Common myeloid progenitor, CD34-positive (primary cell): ENCODE data around the gene KARS1.

Source experiments
- CTCF ChIA-PET: fragments of 350-600 bp; sonication (Branson Sonifier 250); formaldehyde crosslinking; loops from one replicate; lab custom pipeline; 2021; ENCODE audit warnings: antibody characterized with exemption; lab: Charles Lee
- POLR2A ChIA-PET: fragments of 350-600 bp; sonication (Branson Sonifier 250); formaldehyde crosslinking; loops from one replicate; lab custom pipeline; 2021; ENCODE audit warnings: antibody characterized with exemption; lab: Charles Lee
- DNase-seq, 3 donors: peaks; one replicate each; pipeline versions ENCODE4 v3.0.0 to v3.0.0-alpha.2; 2013
- H3K27ac ChIP-seq, 2 experiments: 1 replicate in 1 of 2; 2 replicates in 1 of 2; pipeline ENCODE4 v1.7.0; 2013; ENCODE audit warnings: inconsistent platforms in 2 of 2, low read length in 2 of 2, mild to moderate bottlenecking in 2 of 2, low read depth in 1 of 2, moderate library complexity in 1 of 2; ENCODE audit not compliant: severe bottlenecking in 2 of 2, insufficient read depth in 1 of 2, poor library complexity in 1 of 2
- H3K27me3 ChIP-seq, 5 experiments: replicated peaks in 2 of 5; 1 replicate in 3 of 5; 2 replicates in 2 of 5; pipeline versions ENCODE4 v1.6.1 to v1.7.0; 2013; ENCODE audit warnings: low read length in 4 of 5, mild to moderate bottlenecking in 2 of 5, moderate library complexity in 2 of 5, inconsistent platforms in 1 of 5; ENCODE audit not compliant: insufficient read depth in 5 of 5, control insufficient read depth in 4 of 5
- H3K36me3 ChIP-seq, 4 experiments: 1 replicate in 2 of 4; 2 replicates in 2 of 4; pipeline versions ENCODE4 v1.6.1 to v1.7.0; 2013; ENCODE audit warnings: low read length in 3 of 4, control low read depth in 1 of 4, mild to moderate bottlenecking in 1 of 4; ENCODE audit not compliant: control insufficient read depth in 4 of 4, insufficient read depth in 4 of 4
- H3K4me1 ChIP-seq, 4 experiments: 1 replicate in 3 of 4; 2 replicates in 1 of 4; pipeline versions ENCODE4 v1.6.1 to v1.7.1; 2013; ENCODE audit warnings: low read length in 3 of 4, mild to moderate bottlenecking in 3 of 4, control low read depth in 1 of 4, inconsistent platforms in 1 of 4, moderate library complexity in 1 of 4; ENCODE audit not compliant: control insufficient read depth in 4 of 4, insufficient read depth in 4 of 4; ENCODE audit errors: control extremely low read depth in 1 of 4
- H3K4me3 ChIP-seq, 7 experiments: 1 replicate in 4 of 7; 2 replicates in 3 of 7; pipeline versions ENCODE4 v1.5.1 to v1.7.0; 2013; ENCODE audit warnings: mild to moderate bottlenecking in 7 of 7, low read length in 6 of 7, moderate library complexity in 6 of 7, inconsistent platforms in 2 of 7, low read depth in 2 of 7, control low read depth in 1 of 7; ENCODE audit not compliant: insufficient read depth in 4 of 7, control insufficient read depth in 1 of 7; ENCODE audit errors: extremely low read depth in 1 of 7
- H3K9me3 ChIP-seq, 5 experiments: 1 replicate in 4 of 5; 2 replicates in 1 of 5; pipeline versions ENCODE4 v1.6.1 to v1.7.1; 2013; ENCODE audit warnings: low read length in 4 of 5, mild to moderate bottlenecking in 2 of 5, inconsistent platforms in 1 of 5, low read depth in 1 of 5, moderate library complexity in 1 of 5; ENCODE audit not compliant: control insufficient read depth in 4 of 5, insufficient read depth in 2 of 5; ENCODE audit errors: control extremely low read depth in 1 of 5
- WGBS: methylation state at CpG from one replicate; pipeline ENCODE4 v1.1.5; 2013; ENCODE audit not compliant: insufficient coverage; 5-methylcytosine and 5-hydroxymethylcytosine counted together

Gene KARS1

GRCh38 chr16:75620326-75621169, 26.9 kb downstream of the KARS1 start:
- POLR2A ChIA-PET = interaction anchor here (1.2 kb wide), 1 partner anchor 20 kb away, joined by 3 read pairs; no protein-coding TSS in a partner anchor
- Histone ChIP-seq H3K4me1 (peaks cover 7 to 26% (median 15%) of the 10 kb centered on the region in 4 experiments), H3K27ac (no peak overlapping the region), H3K9me3 (no peaks in the 10 kb centered on the region), H3K36me3 (peaks cover 10 to 42% (median 22%) of the 10 kb centered on the region in 4 experiments), H3K27me3 (no peaks in the 10 kb centered on the region), H3K4me3 (peak overlapping the region in 1 of 7 experiments; percentile 37)
- 84% methylated on average over 17 of the region's 20 CpGs for WGBS
- CTCF ChIA-PET = interaction anchor here (0.6 to 1.9 kb wide), 5 partner anchors 14 to 97 kb away, joined by 4 to 7 read pairs (median 5); partner anchors contain the start of gene GABARAPL2
- peak in 2 of 3 donors; percentile 54 to 66 for DNase-seq

- H3K4me1 ChIP-seq = peaks cover 7 to 26% (median 15%) of the 10 kb centered on the region in 4 experiments
- H3K27ac ChIP-seq = no peak overlapping the region
- no peaks in the 10 kb centered on the region for H3K27me3 ChIP-seq
- CTCF ChIA-PET = interaction anchor here (0.6 to 1.6 kb wide), 4 partner anchors 18 to 75 kb away, joined by 3 to 5 read pairs (median 4); no protein-coding TSS in a partner anchor
- H3K4me3 ChIP-seq = no peak overlapping the region
- POLR2A ChIA-PET = no interaction called here
- H3K36me3 ChIP-seq = peaks cover 7 to 44% (median 28%) of the 10 kb centered on the region in 4 experiments
- DNase-seq = no peak
- H3K9me3 ChIP-seq = no peaks in the 10 kb centered on the region
- no CpG with 5 or more reads among the region's 2 CpGs for WGBS
Measured at GRCh38 chr16:75618780-75619179, 28.7 kb downstream of the KARS1 start.

GRCh38 chr16:75617121-75617520, 30.3 kb downstream of the KARS1 start:
- no peak for DNase-seq
- CTCF ChIA-PET = interaction anchor here (0.9 to 1.6 kb wide), 2 partner anchors 50 to 67 kb away, joined by 3 to 4 read pairs; no protein-coding TSS in a partner anchor
- H3K4me1 ChIP-seq = peaks cover 3 to 16% (median 6%) of the 10 kb centered on the region in 4 experiments
- POLR2A ChIA-PET = no interaction called here
- H3K4me3 ChIP-seq = no peak overlapping the region
- H3K36me3 ChIP-seq = peaks cover 7 to 60% (median 38%) of the 10 kb centered on the region in 4 experiments
- WGBS = 93% methylated on average over 3 of the region's 3 CpGs
- H3K27ac ChIP-seq = no peak overlapping the region
- no peaks in the 10 kb centered on the region for H3K27me3 ChIP-seq
- no peaks in the 10 kb centered on the region for H3K9me3 ChIP-seq

GRCh38 chr16:75616521-75617010, 30.9 kb downstream of the KARS1 start:
- Histone ChIP-seq H3K4me3 (no peak overlapping the region), H3K27ac (no peak overlapping the region), H3K9me3 (no peaks in the 10 kb centered on the region), H3K36me3 (peaks cover 10 to 63% (median 41%) of the 10 kb centered on the region in 4 experiments), H3K4me1 (peaks cover 0 to 11% (median 2%) of the 10 kb centered on the region in 4 experiments), H3K27me3 (no peaks in the 10 kb centered on the region)
- CTCF ChIA-PET = interaction anchor here (0.9 kb wide), 1 partner anchor 66 kb away, joined by 3 read pairs; no protein-coding TSS in a partner anchor
- POLR2A ChIA-PET = interaction anchor here (0.7 kb wide), 1 partner anchor 84 kb away, joined by 3 read pairs; no protein-coding TSS in a partner anchor
- 94% methylated on average over 3 of the region's 4 CpGs for WGBS
- no peak for DNase-seq

- Histone ChIP-seq H3K27me3 (no peaks in the 10 kb centered on the region), H3K4me1 (peaks cover 0 to 4% (median 0%) of the 10 kb centered on the region in 4 experiments), H3K4me3 (no peak overlapping the region), H3K36me3 (peaks cover 10 to 65% (median 46%) of the 10 kb centered on the region in 4 experiments), H3K27ac (no peak overlapping the region), H3K9me3 (no peaks in the 10 kb centered on the region)
- 92% methylated on average over 2 of the region's 2 CpGs for WGBS
- CTCF ChIA-PET = interaction anchor here (0.8 kb wide), 1 partner anchor 98 kb away, joined by 4 read pairs; no protein-coding TSS in a partner anchor
- no peak for DNase-seq
- POLR2A ChIA-PET = interaction anchor here (0.7 kb wide), 1 partner anchor 85 kb away, joined by 3 read pairs; no protein-coding TSS in a partner anchor
Measured at GRCh38 chr16:75615619-75616018, 31.8 kb downstream of the KARS1 start.

- peaks cover 7 to 63% (median 46%) of the 10 kb centered on the region in 4 experiments for H3K36me3 ChIP-seq
- no peak for DNase-seq
- H3K4me1 ChIP-seq = no peaks in the 10 kb centered on the region
- ChIA-PET POLR2A (no interaction called here), CTCF (no interaction called here)
- H3K27ac ChIP-seq = no peak overlapping the region
- no peaks in the 10 kb centered on the region for H3K27me3 ChIP-seq
- no peaks in the 10 kb centered on the region for H3K9me3 ChIP-seq
- H3K4me3 ChIP-seq = no peak overlapping the region
- WGBS = 90% methylated on average over 3 of the region's 4 CpGs
Measured at GRCh38 chr16:75614066-75614897, 33.2 kb downstream of the KARS1 start.
